Vagina (tissue), 2 donors: Measurements from ENCODE around the gene ZBTB11.

Experiments
- CTCF ChIP-seq, 3 experiments: fragments of 450-650 bp in 2 of 3; fragments of 200-600 bp in 1 of 3; sonication (generic) in 1 of 3; IDR thresholded peaks; one replicate each; pipeline ENCODE4 v1.5.1; 2017 to 2019; ENCODE audit warnings: antibody characterized with exemption in 3 of 3, mild to moderate bottlenecking in 2 of 3, moderate library complexity in 2 of 3
- POLR2AphosphoS5 ChIP-seq, 2 donors: sonication (generic); formaldehyde crosslinking; IDR thresholded peaks; one replicate each; pipeline ENCODE4 v1.9.0; 2017; ENCODE audit warnings: antibody characterized with exemption in 2 of 2, mild to moderate bottlenecking in 2 of 2, low read depth in 1 of 2; ENCODE audit not compliant: insufficient read depth in 1 of 2

GRCh38 chr3:101629219-101629618, 47.7 kb downstream of the ZBTB11 start:
- TF ChIP-seq CTCF (IDR thresholded peaks at IDR 0.05) (no peak), POLR2AphosphoS5 (IDR thresholded peaks at IDR 0.05; ENCODE audit: insufficient read depth in 1 of 2, low read depth in 1 of 2) (no peak)
